Natural killer cell (primary cell): ENCODE data around the gene GALT. TPM values are rescaled to one million over a fixed set of nuclear protein-coding genes. Genes with fewer than 3 reads are reported as not detected.

Source experiments
- ATAC-seq, 3 donors: fragments of 150-1000 bp in 2 of 3; fragments of 200-7000 bp in 1 of 3; cut with Tn5 transposase; 1 replicate in 1 of 3; 2 replicates in 2 of 3; pipeline ENCODE4 v1.10.0; 2021; ENCODE audit warnings: mild to moderate bottlenecking in 2 of 3, moderate library complexity in 2 of 3
- DNase-seq, 2 donors: peaks; one replicate each; pipeline versions ENCODE4 v3.0.0 to v3.0.0-alpha.2; 2013 to 2021; ENCODE audit warnings: mixed read lengths in 1 of 2
- H3K27ac ChIP-seq: one replicate; pipeline ENCODE4 v1.5.1; 2013; ENCODE audit warnings: mild to moderate bottlenecking, low read length
- H3K27me3 ChIP-seq: one replicate; pipeline ENCODE4 v1.6.1; 2013; ENCODE audit warnings: low read length; ENCODE audit not compliant: control insufficient read depth, insufficient read depth
- H3K36me3 ChIP-seq: one replicate; pipeline ENCODE4 v1.6.1; 2013; ENCODE audit warnings: low read length; ENCODE audit not compliant: control insufficient read depth, insufficient read depth
- H3K4me1 ChIP-seq: one replicate; pipeline ENCODE4 v1.6.1; 2013; ENCODE audit warnings: low read length; ENCODE audit not compliant: control insufficient read depth, insufficient read depth
- H3K4me3 ChIP-seq: one replicate; pipeline ENCODE4 v1.5.1; 2013; ENCODE audit warnings: low read length
- H3K9me3 ChIP-seq: one replicate; pipeline ENCODE4 v1.6.1; 2013; ENCODE audit warnings: low read length; ENCODE audit not compliant: control insufficient read depth, insufficient read depth
- H3K27ac Mint-ChIP-seq, 2 donors: one replicate each; pipeline ENCODE4 v1.8.0; 2022; ENCODE audit warnings: mild to moderate bottlenecking in 2 of 2, mixed read lengths in 2 of 2, moderate library complexity in 1 of 2
- H3K27me3 Mint-ChIP-seq, 2 donors: one replicate each; pipeline ENCODE4 v1.8.0; 2022; ENCODE audit warnings: low read depth in 2 of 2, mixed read lengths in 2 of 2
- H3K36me3 Mint-ChIP-seq: one replicate; pipeline ENCODE4 v1.8.0; 2022; ENCODE audit warnings: mixed read lengths
- H3K4me1 Mint-ChIP-seq, 2 donors: one replicate each; pipeline ENCODE4 v1.8.0; 2022; ENCODE audit warnings: mixed read lengths in 2 of 2
- H3K4me3 Mint-ChIP-seq: one replicate; pipeline ENCODE4 v1.8.0; 2022; ENCODE audit warnings: mild to moderate bottlenecking, moderate library complexity, mixed read lengths
- H3K9me3 Mint-ChIP-seq, 2 donors: one replicate each; pipeline ENCODE4 v1.8.0; 2022; ENCODE audit warnings: mixed read lengths in 2 of 2
- WGBS: methylation state at CpG from one replicate; pipeline ENCODE4 v1.1.7; 2013; ENCODE audit warnings: missing lambda C conversion rate; ENCODE audit not compliant: insufficient coverage; 5-methylcytosine and 5-hydroxymethylcytosine counted together
- intact Hi-C: fragments of 100-400 bp; cut with micrococcal nuclease; formaldehyde crosslinking; loops from one replicate; pipeline ENCODE4 v1.14.2; 2022
- total RNA-seq, 4 donors: library from RNA; stranded (reverse); fragments of 120-200 nt in 1 of 4; gene quantifications; one replicate each; pipeline versions ENCODE4 v1.2.3 to v1.2.4, GENCODE V29; 2013 to 2022
- TF ChIP-seq, protein P1 (sequence below): fragments of 200-600 bp; IDR thresholded peaks from one replicate; pipeline ENCODE4 v1.8.0; 2022; ENCODE audit warnings: antibody characterized with exemption

GALT gene
- total RNA-seq, 3 donors from 2014 or later (not counting 1 experiment from before 2014, with no cell fraction given) = 81.9 to 118 (median 89.3) TPM

DNA sequence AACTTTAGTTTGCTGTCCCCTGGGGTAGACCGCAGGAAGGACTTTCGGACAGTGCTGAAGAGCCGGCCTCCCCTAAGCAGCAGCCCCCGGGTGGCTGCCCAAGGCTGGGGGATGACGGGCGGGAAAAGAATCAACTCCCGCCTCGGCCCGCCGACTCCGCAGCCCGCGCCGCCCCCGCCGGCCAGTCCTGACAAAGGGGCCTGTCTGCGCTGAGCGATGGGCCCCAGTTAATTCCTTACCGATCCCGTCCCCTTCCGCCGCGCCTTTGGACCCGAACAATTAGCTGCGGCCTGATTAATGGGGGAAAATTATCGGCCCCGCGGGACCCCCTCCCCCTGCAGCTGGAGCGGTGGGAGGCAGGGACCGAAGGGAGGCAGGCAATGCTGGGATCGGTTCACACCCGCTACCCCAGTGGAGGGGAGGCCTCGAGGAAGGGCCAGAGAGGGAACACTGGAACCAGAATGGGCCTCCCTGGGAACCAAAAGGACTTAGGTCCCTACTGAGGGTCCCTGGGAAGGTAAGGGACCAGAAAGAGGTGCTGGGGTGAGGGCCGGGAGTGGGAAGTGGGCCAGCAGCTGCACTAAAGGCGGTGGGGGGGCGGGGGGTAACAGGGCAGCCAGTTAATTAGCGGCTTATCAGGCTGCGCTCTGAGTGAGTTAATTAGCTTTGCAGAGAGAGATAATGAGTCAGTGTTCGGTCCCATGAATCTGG, 21.8 kb upstream of the GALT start:
- intact Hi-C loops = no loop called here
- Mint-ChIP-seq H3K36me3 (peaks cover 8% of the 10 kb centered on the region), H3K4me1 (peaks cover 35 to 44% of the 10 kb centered on the region in 2 donors), H3K9me3 (no peaks in the 10 kb centered on the region), H3K27me3 (peaks cover 58 to 59% of the 10 kb centered on the region in 2 donors), H3K27ac (no peak overlapping the region), H3K4me3 (no peak overlapping the region)
- Histone ChIP-seq H3K9me3 (no peaks in the 10 kb centered on the region), H3K27ac (no peak overlapping the region), H3K4me1 (peaks cover 36% of the 10 kb centered on the region), H3K4me3 (no peak overlapping the region), H3K36me3 (no peaks in the 10 kb centered on the region), H3K27me3 (peaks cover 64% of the 10 kb centered on the region)
- DNase-seq (no peak), ATAC-seq (no peak)
- TF ChIP-seq, protein P1, sequence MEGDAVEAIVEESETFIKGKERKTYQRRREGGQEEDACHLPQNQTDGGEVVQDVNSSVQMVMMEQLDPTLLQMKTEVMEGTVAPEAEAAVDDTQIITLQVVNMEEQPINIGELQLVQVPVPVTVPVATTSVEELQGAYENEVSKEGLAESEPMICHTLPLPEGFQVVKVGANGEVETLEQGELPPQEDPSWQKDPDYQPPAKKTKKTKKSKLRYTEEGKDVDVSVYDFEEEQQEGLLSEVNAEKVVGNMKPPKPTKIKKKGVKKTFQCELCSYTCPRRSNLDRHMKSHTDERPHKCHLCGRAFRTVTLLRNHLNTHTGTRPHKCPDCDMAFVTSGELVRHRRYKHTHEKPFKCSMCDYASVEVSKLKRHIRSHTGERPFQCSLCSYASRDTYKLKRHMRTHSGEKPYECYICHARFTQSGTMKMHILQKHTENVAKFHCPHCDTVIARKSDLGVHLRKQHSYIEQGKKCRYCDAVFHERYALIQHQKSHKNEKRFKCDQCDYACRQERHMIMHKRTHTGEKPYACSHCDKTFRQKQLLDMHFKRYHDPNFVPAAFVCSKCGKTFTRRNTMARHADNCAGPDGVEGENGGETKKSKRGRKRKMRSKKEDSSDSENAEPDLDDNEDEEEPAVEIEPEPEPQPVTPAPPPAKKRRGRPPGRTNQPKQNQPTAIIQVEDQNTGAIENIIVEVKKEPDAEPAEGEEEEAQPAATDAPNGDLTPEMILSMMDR = no peak
- WGBS = 17% methylated on average over 39 of the region's 39 CpGs

DNA sequence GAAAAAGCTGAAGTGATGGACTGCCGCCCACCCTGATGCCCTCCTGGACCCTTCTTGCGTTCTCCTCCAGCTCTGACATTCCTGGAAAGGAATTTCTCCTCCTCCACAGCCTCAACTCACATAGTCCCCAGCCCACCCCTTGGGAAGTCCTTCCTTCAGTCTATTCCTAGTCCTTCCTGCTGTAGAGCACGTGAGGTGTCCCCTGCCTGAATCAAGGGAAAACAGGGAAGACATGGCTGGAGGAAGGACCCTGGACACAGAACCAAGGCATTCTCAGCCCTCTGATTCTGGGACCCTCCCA, 21.3 kb upstream of the GALT start:
- no peak overlapping the region for H3K4me3 Mint-ChIP-seq
- no peaks in the 10 kb centered on the region for H3K9me3 Mint-ChIP-seq

DNA sequence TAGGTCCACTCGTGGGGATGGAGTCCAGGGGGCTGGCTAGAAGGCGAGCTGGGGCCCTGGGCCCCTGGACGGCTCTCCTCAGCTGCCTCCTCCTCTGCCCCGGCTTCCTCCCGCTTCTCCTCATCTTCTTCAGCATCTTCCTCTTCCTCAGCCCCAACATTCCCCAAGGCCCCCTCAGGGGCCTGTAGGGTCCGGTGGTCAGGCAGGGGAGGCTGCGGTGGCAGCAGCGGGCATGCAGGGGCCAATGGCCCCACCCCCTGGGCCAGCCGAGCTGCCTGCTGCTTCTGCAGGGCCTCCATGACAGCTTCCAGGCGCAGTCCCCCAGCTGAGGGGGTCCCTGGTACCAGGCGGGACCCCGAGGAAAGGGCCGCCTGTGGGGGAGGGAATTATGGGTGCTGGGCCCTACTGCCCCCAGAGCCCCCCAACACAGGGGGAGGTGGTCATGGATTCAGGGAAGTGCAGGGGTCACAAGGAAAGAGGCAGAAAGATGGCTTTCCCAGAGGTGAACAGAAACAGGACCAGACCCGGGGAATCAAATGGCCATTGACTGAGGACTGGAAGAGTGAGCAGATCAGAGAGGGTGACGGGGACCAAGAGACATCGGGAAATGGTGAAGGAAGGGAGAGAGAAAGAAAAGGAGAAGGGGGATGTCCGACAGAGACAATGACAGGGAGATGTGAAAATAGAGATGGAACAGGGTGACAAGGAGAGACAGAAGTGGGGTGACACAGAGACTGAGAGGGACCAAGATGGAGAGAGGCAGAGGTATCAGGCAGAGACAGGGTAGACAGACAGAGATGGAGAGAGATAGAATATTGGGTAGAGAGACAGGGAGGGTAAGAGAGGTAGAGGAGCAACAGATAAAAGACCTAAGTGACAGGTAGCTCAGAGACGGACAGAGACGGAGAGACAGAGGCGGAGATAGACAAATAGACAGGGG, 18.5 kb upstream of the GALT start:
- peaks cover 22 to 26% of the 10 kb centered on the region in 2 donors for H3K4me1 Mint-ChIP-seq
- H3K27me3 ChIP-seq = peaks cover 54% of the 10 kb centered on the region

More for the DNA sequence above, 21.3 kb upstream of the GALT start:
- Histone ChIP-seq H3K4me1 (peaks cover 31% of the 10 kb centered on the region), H3K36me3 (no peaks in the 10 kb centered on the region), H3K9me3 (no peaks in the 10 kb centered on the region), H3K4me3 (no peak overlapping the region), H3K27ac (no peak overlapping the region), H3K27me3 (peaks cover 68% of the 10 kb centered on the region)
- Mint-ChIP-seq H3K36me3 (peaks cover 8% of the 10 kb centered on the region), H3K27me3 (peaks cover 63 to 64% of the 10 kb centered on the region in 2 donors), H3K4me1 (peaks cover 29 to 40% of the 10 kb centered on the region in 2 donors), H3K27ac (no peak overlapping the region)
- DNase-seq = no peak
- TF ChIP-seq, protein P1 = no peak
- ATAC-seq = no peak
- WGBS = 79% methylated on average over 3 of the region's 3 CpGs
- intact Hi-C loops = no loop called here

More for the DNA sequence above, 18.5 kb upstream of the GALT start:
- peak overlapping the region; percentile 86 for H3K4me3 Mint-ChIP-seq
- peak overlapping the region; percentile 1 to 29 for H3K27ac Mint-ChIP-seq
- ATAC-seq (peak in 1 of 3 donors; percentile 9), DNase-seq (no peak)
- Histone ChIP-seq H3K36me3 (no peaks in the 10 kb centered on the region), H3K27ac (no peak overlapping the region), H3K4me3 (no peak overlapping the region), H3K9me3 (no peaks in the 10 kb centered on the region), H3K4me1 (peaks cover 24% of the 10 kb centered on the region)
- H3K36me3 Mint-ChIP-seq = peaks cover 8% of the 10 kb centered on the region
- TF ChIP-seq, protein P1 = no peak
- 34% methylated on average over 20 of the region's 20 CpGs for WGBS
- peaks cover 55 to 58% of the 10 kb centered on the region in 2 donors for H3K27me3 Mint-ChIP-seq
- intact Hi-C loops = no loop called here
- no peaks in the 10 kb centered on the region for H3K9me3 Mint-ChIP-seq
